Mammary epithelial cell (primary cell): ENCODE results near the gene ABHD2.

Experiments used
- CTCF ChIP-seq, 2 donors: IDR thresholded peaks in 1 of 2; conservative IDR thresholded peaks in 1 of 2; 2 replicates each; pipeline ENCODE4 v1.5.1; 2011 to 2012; ENCODE audit warnings: inconsistent platforms in 2 of 2, low read length in 2 of 2, mild to moderate bottlenecking in 2 of 2, control low read depth in 1 of 2, low read depth in 1 of 2; ENCODE audit not compliant: insufficient read depth in 1 of 2; ENCODE audit errors: extremely low read depth in 1 of 2
- EZH2 ChIP-seq: IDR thresholded peaks from 2 replicates; pipeline ENCODE4 v1.6.1; 2012; ENCODE audit warnings: low read length, inconsistent platforms, borderline replicate concordance

DNA sequence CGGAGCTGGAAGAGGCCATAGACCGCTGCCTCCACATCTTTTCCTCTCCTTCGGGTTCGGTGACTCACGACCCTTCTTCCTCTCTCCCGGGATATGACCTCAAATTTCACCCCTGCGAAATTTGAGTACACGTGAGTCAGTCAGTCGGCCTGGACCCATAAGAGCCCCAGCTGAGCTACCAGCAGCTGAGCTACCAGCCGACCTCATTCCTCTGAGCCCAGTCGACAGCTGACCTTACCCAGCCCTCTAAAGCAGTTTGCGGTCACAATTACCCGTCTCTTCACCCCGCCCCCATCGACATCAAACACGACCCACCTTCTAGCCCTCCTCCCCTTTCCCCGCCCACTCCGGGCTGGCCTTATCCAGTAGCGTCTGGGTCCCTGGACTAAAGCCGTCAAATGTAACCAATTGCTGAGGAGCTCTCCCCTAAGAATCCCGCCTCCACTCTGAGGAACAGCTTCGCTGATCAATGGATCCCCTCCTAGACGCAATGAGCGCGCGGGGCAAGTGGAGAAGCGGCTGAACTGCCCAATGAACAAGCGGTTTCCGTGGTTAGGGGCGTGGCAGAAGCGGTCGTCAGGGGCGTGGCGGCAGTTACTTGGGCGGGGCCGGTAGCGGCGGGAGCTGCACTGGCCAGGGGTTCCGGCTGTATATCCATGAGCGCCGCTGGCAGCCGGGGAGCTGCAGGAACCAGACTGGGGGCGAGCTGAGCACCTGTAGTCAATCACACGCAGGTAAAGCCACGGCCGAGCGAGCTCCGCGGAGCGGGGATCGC, at the start of gene ABHD2:
- TF ChIP-seq CTCF (conservative IDR thresholded peaks at IDR 0.05 in 1 of 2, IDR thresholded peaks at IDR 0.05 in 1 of 2; ENCODE audit: extremely low read depth in 1 of 2, insufficient read depth in 1 of 2, low read depth in 1 of 2, low read length in 2 of 2): no peak
- TF ChIP-seq EZH2: no peak
